Testis (tissue), 3 donors: Measurements from ENCODE around the gene PVALEF. TPM values are rescaled to one million over a fixed set of nuclear protein-coding genes. Genes with fewer than 3 reads are reported as not detected.
A peak's percentile ranks its signal among the peaks of the same experiment; 100 is the strongest.

Experiments used
- DNase-seq: peaks from one replicate; pipeline ENCODE4 v3.0.0-alpha.2; 2019
- H3K27ac ChIP-seq, 2 donors: fragments of 200-600 bp; sonication (generic); one replicate each; pipeline ENCODE4 v1.5.1; 2019
- H3K27me3 ChIP-seq: fragments of 200-600 bp; sonication (generic); one replicate; pipeline ENCODE4 v1.5.1; 2019
- H3K36me3 ChIP-seq: fragments of 200-600 bp; sonication (generic); one replicate; pipeline ENCODE4 v1.5.1; 2017; ENCODE audit warnings: low read depth; ENCODE audit errors: missing control alignments
- H3K4me1 ChIP-seq: fragments of 200-600 bp; sonication (generic); one replicate; pipeline ENCODE4 v1.5.1; 2019
- H3K4me3 ChIP-seq, 2 donors: fragments of 200-600 bp; sonication (generic); one replicate each; pipeline ENCODE4 v1.5.1; 2017 to 2019
- H3K9me3 ChIP-seq: fragments of 200-600 bp; sonication (generic); one replicate; pipeline ENCODE4 v1.5.1; 2017
- POLR2A ChIP-seq: fragments of 450-650 bp; IDR thresholded peaks from one replicate; pipeline ENCODE4 v1.6.1; 2017; ENCODE audit warnings: antibody characterized with exemption, mild to moderate bottlenecking, moderate library complexity
- WGBS, 2 donors: methylation state at CpG; one replicate each; pipeline ENCODE4 v1.1.5; 2018; 5-methylcytosine and 5-hydroxymethylcytosine counted together
- intact Hi-C: fragments of 100-400 bp; cut with DNase I; formaldehyde crosslinking; loops from one replicate; pipeline ENCODE4 v1.15.1; 2023; ENCODE audit warnings: low total_unique reads
- polyA plus RNA-seq: library from polyadenylated mRNA; stranded (reverse); fragments of 350-450 nt; fragmentation: Illumina TruSeq; extraction: RNeasy Lipid Tissue Mini Kit (QIAGEN cat#74804); gene quantifications from one replicate; pipeline ENCODE4 v1.2.3, GENCODE V29; 2014; ENCODE audit warnings: low read depth, low replicate concordance; ENCODE audit not compliant: insufficient read depth
- total RNA-seq, 2 donors: library from RNA; depleted of rRNA; stranded (reverse); fragments of >200 nt; gene quantifications; one replicate each; pipeline ENCODE4 v1.2.3, GENCODE V29; 2016
- TF ChIP-seq, protein P1 (sequence below), 3 experiments: fragments of 450-650 bp in 2 of 3; fragments of 200-600 bp in 1 of 3; sonication (generic) in 1 of 3; IDR thresholded peaks; one replicate each; pipeline ENCODE4 v1.5.1; 2016 to 2019; ENCODE audit warnings: antibody characterized with exemption in 3 of 3, mild to moderate bottlenecking in 2 of 3, moderate library complexity in 1 of 3

Gene PVALEF
- total and polyA plus RNA-seq, 3 donors from 2014 or later = not detected

DNA sequence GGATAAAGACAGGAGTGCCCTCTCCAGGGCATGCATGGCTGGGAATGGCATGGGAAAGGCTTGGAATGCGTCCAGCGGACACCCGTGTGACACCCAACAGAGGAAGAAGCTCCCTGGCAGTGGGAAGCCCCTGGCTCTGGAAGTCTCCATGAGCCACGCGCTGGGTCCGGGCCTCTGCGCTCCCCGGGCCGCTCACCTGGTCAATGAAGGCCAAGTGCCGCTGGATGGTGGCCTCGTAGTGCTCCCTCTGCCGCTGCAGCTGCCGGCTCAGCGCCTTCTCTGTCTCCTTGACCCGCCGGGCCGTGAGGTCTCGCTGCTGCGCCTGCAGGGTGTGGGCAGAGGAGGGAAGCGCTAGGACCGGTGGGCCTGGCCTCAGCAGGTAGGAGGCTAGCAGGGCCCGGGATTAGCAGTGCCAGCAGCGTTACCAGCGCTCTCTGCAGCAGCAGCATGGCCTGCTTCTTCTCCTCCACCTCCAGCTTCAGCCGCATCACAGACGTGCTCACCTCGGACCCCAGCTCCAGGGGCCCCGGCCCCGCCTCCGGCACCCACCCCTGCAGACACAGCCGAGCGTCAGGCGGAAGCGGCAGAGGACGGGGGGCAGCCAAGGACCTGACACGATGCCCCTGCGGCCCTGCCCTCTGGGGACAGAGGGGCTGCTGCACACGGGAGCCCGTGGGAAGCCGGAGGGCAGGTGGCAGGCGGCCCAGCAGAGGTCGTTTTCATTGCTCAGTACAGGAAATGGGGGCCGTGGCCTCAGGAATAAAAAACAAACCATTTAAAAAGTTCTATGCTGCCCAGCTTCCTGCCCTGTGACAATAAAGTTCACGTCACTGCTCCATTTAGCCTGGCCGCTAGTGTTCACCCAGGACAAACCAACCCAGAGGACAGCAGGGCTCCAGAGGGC lies 31.4 kb downstream of the PVALEF start:
- WGBS, 2 donors = 82 to 95% methylated on average over 32 to 45 of the region's 45 CpGs
- DNase-seq = no peak
- TF ChIP-seq, protein P1, sequence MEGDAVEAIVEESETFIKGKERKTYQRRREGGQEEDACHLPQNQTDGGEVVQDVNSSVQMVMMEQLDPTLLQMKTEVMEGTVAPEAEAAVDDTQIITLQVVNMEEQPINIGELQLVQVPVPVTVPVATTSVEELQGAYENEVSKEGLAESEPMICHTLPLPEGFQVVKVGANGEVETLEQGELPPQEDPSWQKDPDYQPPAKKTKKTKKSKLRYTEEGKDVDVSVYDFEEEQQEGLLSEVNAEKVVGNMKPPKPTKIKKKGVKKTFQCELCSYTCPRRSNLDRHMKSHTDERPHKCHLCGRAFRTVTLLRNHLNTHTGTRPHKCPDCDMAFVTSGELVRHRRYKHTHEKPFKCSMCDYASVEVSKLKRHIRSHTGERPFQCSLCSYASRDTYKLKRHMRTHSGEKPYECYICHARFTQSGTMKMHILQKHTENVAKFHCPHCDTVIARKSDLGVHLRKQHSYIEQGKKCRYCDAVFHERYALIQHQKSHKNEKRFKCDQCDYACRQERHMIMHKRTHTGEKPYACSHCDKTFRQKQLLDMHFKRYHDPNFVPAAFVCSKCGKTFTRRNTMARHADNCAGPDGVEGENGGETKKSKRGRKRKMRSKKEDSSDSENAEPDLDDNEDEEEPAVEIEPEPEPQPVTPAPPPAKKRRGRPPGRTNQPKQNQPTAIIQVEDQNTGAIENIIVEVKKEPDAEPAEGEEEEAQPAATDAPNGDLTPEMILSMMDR (IDR thresholded peaks at IDR 0.05) = no peak
- no peak for TF ChIP-seq POLR2A

DNA sequence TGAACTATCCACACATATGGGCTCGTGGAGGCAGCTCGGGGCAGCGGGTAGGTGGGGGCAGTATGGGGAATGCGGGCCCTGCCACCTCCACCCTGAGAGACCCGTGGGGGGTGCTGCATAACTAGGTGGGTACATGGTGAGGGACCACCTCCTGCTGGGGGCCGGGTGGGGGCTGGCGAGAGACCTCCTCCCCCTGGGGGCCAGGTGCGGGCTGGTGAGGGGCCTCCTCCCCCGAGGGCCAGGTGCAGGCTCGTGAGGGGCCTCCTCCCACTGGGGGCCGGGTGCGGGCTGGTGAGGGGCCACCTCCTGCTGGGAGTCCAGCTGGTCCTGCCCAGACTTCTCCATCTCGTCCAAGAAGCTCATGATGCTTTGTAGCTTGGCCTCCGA lies 32.1 kb downstream of the PVALEF start:
- intact Hi-C loops = no loop called here
- peaks cover 20% of the 10 kb centered on the region for H3K4me1 ChIP-seq
- H3K27ac ChIP-seq = no peak overlapping the region
- H3K4me3 ChIP-seq = no peak overlapping the region
- H3K36me3 ChIP-seq = no peaks in the 10 kb centered on the region
- DNase-seq = no peak
- no peaks in the 10 kb centered on the region for H3K27me3 ChIP-seq
- 80 to 96% methylated on average over 9 to 14 of the region's 14 CpGs for WGBS, 2 donors
- no peaks in the 10 kb centered on the region for H3K9me3 ChIP-seq
- no peak for TF ChIP-seq POLR2A
- TF ChIP-seq, protein P1 (IDR thresholded peaks at IDR 0.05) = no peak

More for the DNA sequence above, 31.4 kb downstream of the PVALEF start:
- intact Hi-C loops = no loop called here
- Histone ChIP-seq H3K9me3 (no peaks in the 10 kb centered on the region), H3K27ac (no peak overlapping the region), H3K36me3 (no peaks in the 10 kb centered on the region), H3K4me1 (peaks cover 20% of the 10 kb centered on the region), H3K27me3 (no peaks in the 10 kb centered on the region), H3K4me3 (no peak overlapping the region)

DNA sequence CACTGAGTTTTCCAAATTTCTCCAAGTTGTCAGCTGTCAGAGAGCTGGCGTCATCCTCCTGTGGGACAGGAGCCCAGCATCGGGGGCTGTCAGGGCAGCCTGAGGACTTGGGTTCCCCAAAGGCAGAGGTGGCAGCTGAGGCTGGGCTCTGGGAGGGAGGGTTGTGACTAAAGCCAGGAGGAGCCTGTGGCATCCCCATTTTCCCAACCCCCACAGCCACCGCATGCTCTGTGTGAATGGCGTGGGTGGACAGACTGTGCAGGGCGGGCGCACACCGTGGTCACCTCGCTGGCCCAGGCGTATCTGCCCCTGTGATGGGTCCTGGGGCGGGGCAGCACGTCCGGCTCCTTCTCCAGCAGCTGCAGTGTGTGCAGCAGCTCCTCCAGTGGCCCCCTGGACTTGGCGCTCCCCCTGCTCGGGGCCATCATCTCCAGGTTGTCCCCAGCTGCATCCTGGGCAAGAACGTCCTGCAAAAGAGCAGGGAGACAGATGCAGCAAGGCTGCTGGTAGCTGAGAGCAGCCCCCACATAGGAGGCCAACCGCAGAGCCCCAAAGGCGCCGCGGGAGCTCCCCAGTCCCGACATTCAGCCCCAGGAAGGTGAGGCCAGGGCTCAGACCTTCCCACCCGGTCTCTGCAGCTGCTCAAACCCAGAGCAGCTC lies 32.7 kb downstream of the PVALEF start:
- TF ChIP-seq POLR2A = no peak
- TF ChIP-seq, protein P1 (IDR thresholded peaks at IDR 0.05) = no peak
- H3K27ac ChIP-seq = no peak overlapping the region
- H3K4me3 ChIP-seq = no peak overlapping the region
- H3K36me3 ChIP-seq = no peaks in the 10 kb centered on the region
- peaks cover 20% of the 10 kb centered on the region for H3K4me1 ChIP-seq
- WGBS, 2 donors = 91 to 100% methylated on average over 1 to 15 of the region's 21 CpGs
- H3K27me3 ChIP-seq = no peaks in the 10 kb centered on the region
- no peaks in the 10 kb centered on the region for H3K9me3 ChIP-seq
- intact Hi-C loops = no loop called here
- no peak for DNase-seq

DNA sequence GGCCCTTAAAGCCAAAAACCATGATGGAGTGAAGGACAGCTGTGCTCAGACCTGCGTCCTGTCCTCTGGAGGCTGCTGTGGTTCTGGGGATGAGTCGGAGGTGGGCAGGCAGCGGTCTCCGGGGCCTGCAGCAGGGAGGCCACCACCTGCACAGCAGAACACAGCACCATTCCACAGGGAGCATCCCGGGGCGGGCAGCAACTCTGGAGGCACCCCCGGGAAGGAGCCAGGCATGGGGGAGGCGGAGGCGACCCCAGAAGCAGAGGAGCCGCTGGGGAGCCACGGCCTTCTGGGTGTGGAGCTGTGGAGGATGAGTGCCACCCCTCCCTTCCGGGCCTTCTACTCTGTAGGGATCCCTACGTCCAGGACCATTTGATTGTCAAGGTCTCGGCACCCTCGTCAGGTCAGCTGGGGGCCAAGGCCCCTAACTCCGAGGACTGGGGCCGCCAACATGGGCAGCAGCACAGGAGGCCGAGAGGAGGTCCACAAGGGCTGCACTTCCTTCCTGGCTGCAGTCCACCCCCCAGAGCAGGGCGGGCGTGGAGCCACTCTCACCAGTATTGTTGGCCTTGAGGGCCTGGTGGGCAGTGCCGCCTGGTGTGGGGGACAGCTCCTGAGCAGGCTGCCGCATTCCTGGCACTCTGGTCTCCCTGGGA lies 33.6 kb downstream of the PVALEF start:
- no peak overlapping the region for H3K4me3 ChIP-seq
- WGBS, 2 donors = 69% methylated on average over 20 of the region's 22 CpGs; no CpG with 5 or more reads in 1 of the 2 donors
- H3K27me3 ChIP-seq = no peaks in the 10 kb centered on the region
- H3K4me1 ChIP-seq = peaks cover 20% of the 10 kb centered on the region
- DNase-seq = peak; percentile 65
- H3K36me3 ChIP-seq = no peaks in the 10 kb centered on the region
- TF ChIP-seq POLR2A = no peak
- TF ChIP-seq, protein P1 (IDR thresholded peaks at IDR 0.05) = no peak
- intact Hi-C loops = no loop called here
- no peaks in the 10 kb centered on the region for H3K9me3 ChIP-seq
- no peak overlapping the region for H3K27ac ChIP-seq
